Astrocyte (in vitro differentiated cells and primary cell): ENCODE data around the gene PCYT2. TPM values are rescaled to one million over a fixed set of nuclear protein-coding genes. Genes with fewer than 3 reads are reported as not detected.

Experiments used
- DNase-seq: peaks from one replicate; pipeline ENCODE4 v3.0.0-alpha.2; 2010; ENCODE audit warnings: low read depth
- FAIRE-seq: peaks from 2 replicates; lab custom pipeline; 2011; peaks lifted over from hg19 to GRCh38; lab: Jason Lieb, UNC
- H2AFZ ChIP-seq: 2 replicates; pipeline ENCODE4 v1.6.0; 2012; ENCODE audit warnings: low read depth, low read length, inconsistent platforms
- H3K27ac ChIP-seq: 2 replicates; pipeline ENCODE4 v1.5.1; 2011; ENCODE audit warnings: low read depth, low read length, inconsistent platforms
- H3K27me3 ChIP-seq: 2 replicates; pipeline ENCODE4 v1.6.0; 2011; ENCODE audit warnings: low read length, inconsistent platforms; ENCODE audit not compliant: insufficient read depth
- H3K36me3 ChIP-seq: 2 replicates; pipeline ENCODE4 v1.5.1; 2011; ENCODE audit warnings: low read length, inconsistent platforms; ENCODE audit not compliant: insufficient read depth
- H3K4me1 ChIP-seq: 2 replicates; pipeline ENCODE4 v1.5.1; 2011; ENCODE audit warnings: low read length, inconsistent platforms; ENCODE audit not compliant: insufficient read depth
- H3K4me2 ChIP-seq: 2 replicates; pipeline ENCODE4 v1.6.0; 2012; ENCODE audit warnings: low read length, inconsistent platforms
- H3K4me3 ChIP-seq: 2 replicates; pipeline ENCODE4 v1.5.1; 2011; ENCODE audit warnings: low read depth, mild to moderate bottlenecking, low read length, inconsistent platforms; ENCODE audit not compliant: insufficient read depth
- H3K79me2 ChIP-seq: 2 replicates; pipeline ENCODE4 v1.6.0; 2012; ENCODE audit warnings: mild to moderate bottlenecking, low read length, inconsistent platforms; ENCODE audit not compliant: insufficient read depth
- H3K9ac ChIP-seq: 2 replicates; pipeline ENCODE4 v1.6.0; 2012; ENCODE audit warnings: mild to moderate bottlenecking, low read length, inconsistent platforms
- H3K9me3 ChIP-seq: 2 replicates; pipeline ENCODE4 v1.5.1; 2012; ENCODE audit warnings: low read depth, mild to moderate bottlenecking, low read length, inconsistent platforms; ENCODE audit not compliant: insufficient read depth
- H4K20me1 ChIP-seq: 2 replicates; pipeline ENCODE4 v1.6.0; 2012; ENCODE audit warnings: low read length, inconsistent platforms; ENCODE audit not compliant: insufficient read depth
- H3K27ac Mint-ChIP-seq: one replicate; pipeline ENCODE4 v1.8.0; 2021; ENCODE audit warnings: mild to moderate bottlenecking, mixed read lengths; ENCODE audit not compliant: unreplicated experiment
- H3K27me3 Mint-ChIP-seq: one replicate; pipeline ENCODE4 v1.8.0; 2021; ENCODE audit warnings: low read depth, mixed read lengths; ENCODE audit not compliant: unreplicated experiment
- H3K36me3 Mint-ChIP-seq: one replicate; pipeline ENCODE4 v1.8.0; 2021; ENCODE audit warnings: low read depth, mixed read lengths; ENCODE audit not compliant: unreplicated experiment
- H3K4me1 Mint-ChIP-seq: one replicate; pipeline ENCODE4 v1.8.0; 2021; ENCODE audit warnings: low read depth, mixed read lengths; ENCODE audit not compliant: unreplicated experiment
- H3K4me3 Mint-ChIP-seq: one replicate; pipeline ENCODE4 v1.8.0; 2021; ENCODE audit warnings: mild to moderate bottlenecking, moderate library complexity, mixed read lengths; ENCODE audit not compliant: unreplicated experiment
- H3K9me3 Mint-ChIP-seq: one replicate; pipeline ENCODE4 v1.8.0; 2021; ENCODE audit warnings: mild to moderate bottlenecking, mixed read lengths; ENCODE audit not compliant: unreplicated experiment
- CTCF ChIP-seq: IDR thresholded peaks from 2 replicates; pipeline ENCODE4 v1.5.1; 2011; ENCODE audit warnings: low read depth, mild to moderate bottlenecking, inconsistent platforms, low read length, moderate library complexity; ENCODE audit not compliant: insufficient read depth
- EZH2 ChIP-seq: IDR thresholded peaks from 2 replicates; pipeline ENCODE4 v1.6.1; 2012; ENCODE audit warnings: mild to moderate bottlenecking, low read length, inconsistent platforms; ENCODE audit not compliant: insufficient read depth
- total RNA-seq: library from RNA; stranded (reverse); gene quantifications from 2 replicates; pipeline ENCODE4 v1.2.1, GENCODE V29; 2021

PCYT2 gene
- total RNA-seq, 1 donor from 2014 or later = 31.6 TPM

GRCh38 chr17:81890447-81891302 lies 20.5 kb downstream of the PCYT2 start:
- Histone ChIP-seq H3K9ac (peak overlapping the region; percentile 97), H3K4me2 (peak overlapping the region; percentile 99), H3K4me3 (peak overlapping the region; percentile 93), H3K79me2 (peaks cover 81% of the 10 kb centered on the region), H2AFZ (no peak overlapping the region), H4K20me1 (peaks cover 46% of the 10 kb centered on the region), H3K27ac (peak overlapping the region; percentile 92), H3K4me1 (peaks cover 25% of the 10 kb centered on the region), H3K36me3 (peaks cover 28% of the 10 kb centered on the region), H3K9me3 (no peaks in the 10 kb centered on the region), H3K27me3 (no peaks in the 10 kb centered on the region)
- no peak for TF ChIP-seq EZH2
- no peak for TF ChIP-seq CTCF
- Mint-ChIP-seq H3K9me3 (no peaks in the 10 kb centered on the region), H3K36me3 (peaks cover 12% of the 10 kb centered on the region), H3K27me3 (no peaks in the 10 kb centered on the region), H3K4me1 (peaks cover 21% of the 10 kb centered on the region), H3K4me3 (peak overlapping the region; percentile 93), H3K27ac (peak overlapping the region; percentile 94)
- no peak for FAIRE-seq
- no peak for DNase-seq

GRCh38 chr17:81889602-81890001 lies 21.6 kb downstream of the PCYT2 start:
- Histone ChIP-seq H4K20me1 (peaks cover 57% of the 10 kb centered on the region), H3K36me3 (peaks cover 33% of the 10 kb centered on the region), H3K4me2 (peak overlapping the region; percentile 99), H3K4me1 (peaks cover 32% of the 10 kb centered on the region), H3K79me2 (peaks cover 88% of the 10 kb centered on the region), H3K4me3 (peak overlapping the region; percentile 93), H2AFZ (no peak overlapping the region), H3K9ac (peak overlapping the region; percentile 97), H3K9me3 (no peaks in the 10 kb centered on the region), H3K27ac (no peak overlapping the region), H3K27me3 (no peaks in the 10 kb centered on the region)
- FAIRE-seq (no peak), DNase-seq (no peak)
- Mint-ChIP-seq H3K9me3 (no peaks in the 10 kb centered on the region), H3K4me3 (peak overlapping the region; percentile 93), H3K36me3 (peaks cover 15% of the 10 kb centered on the region), H3K27me3 (no peaks in the 10 kb centered on the region), H3K27ac (no peak overlapping the region), H3K4me1 (peaks cover 29% of the 10 kb centered on the region)
- TF ChIP-seq EZH2 (no peak), CTCF (no peak)
